Renal cortex interstitium (tissue), 11 donors: Measurements from ENCODE around the gene CDC42SE2. TPM values are rescaled to one million over a fixed set of nuclear protein-coding genes. Genes with fewer than 3 reads are reported as not detected.
"Not testable (repeated sequence)": the region's sequence is repeated elsewhere in the genome, so short reads cannot be mapped to it uniquely, and the experiment has no call there.

Experiments used
- DNase-seq, 11 donors: peaks; one replicate each; pipeline ENCODE4 v3.0.0-alpha.2; 2013; ENCODE audit warnings: low read depth in 9 of 11, low spot score in 4 of 11; ENCODE audit errors: extremely low read depth in 1 of 11
- polyA plus RNA-seq, 3 donors: library from polyadenylated mRNA; unstranded; fragments of 120-200 nt; gene quantifications; one replicate each; pipeline ENCODE4 v1.2.1, GENCODE V29; 2013; ENCODE audit not compliant: insufficient read length in 3 of 3

Gene CDC42SE2
- polyA plus RNA-seq, 3 donors: 44.7 to 53.9 (median 53.0) TPM

- DNase-seq: no peak
Measured at GRCh38 chr5:131239686-131240085, 24.2 kb upstream of the CDC42SE2 start.

GRCh38 chr5:131242728-131243255, 21.1 kb upstream of the CDC42SE2 start:
- DNase-seq: no peak

- DNase-seq: no peak
Measured at GRCh38 chr5:131245312-131245711, 18.5 kb upstream of the CDC42SE2 start.

GRCh38 chr5:131245948-131246347, 17.9 kb upstream of the CDC42SE2 start:
- DNase-seq: no peak

GRCh38 chr5:131246504-131246903, 17.3 kb upstream of the CDC42SE2 start:
- DNase-seq: no peak

- no peak for DNase-seq
Measured at GRCh38 chr5:131250751-131251475, 12.9 kb upstream of the CDC42SE2 start.

- DNase-seq: no peak
Measured at GRCh38 chr5:131252824-131253171, 11.1 kb upstream of the CDC42SE2 start.

- DNase-seq: not testable (repeated sequence)
Measured at GRCh38 chr5:131254025-131254424, 9.8 kb upstream of the CDC42SE2 start.

GRCh38 chr5:131254741-131255140, 9.1 kb upstream of the CDC42SE2 start:
- no peak for DNase-seq

- DNase-seq: no peak
Measured at GRCh38 chr5:131256507-131256823, 7.4 kb upstream of the CDC42SE2 start.

GRCh38 chr5:131258733-131259132, 5.1 kb upstream of the CDC42SE2 start:
- DNase-seq: no peak

- DNase-seq: no peak
Measured at GRCh38 chr5:131259326-131259725, 4.5 kb upstream of the CDC42SE2 start.

- DNase-seq: no peak
Measured at GRCh38 chr5:131260895-131261294, 3.0 kb upstream of the CDC42SE2 start.

GRCh38 chr5:131261483-131261882, 2.4 kb upstream of the CDC42SE2 start:
- no peak for DNase-seq

GRCh38 chr5:131262953-131263541, 806 bp upstream of the CDC42SE2 start:
- peak in 3 of 11 donors; percentile 15 to 41 (median 24) for DNase-seq

- DNase-seq: peak in 3 of 11 donors; percentile 13 to 31 (median 13)
Measured at GRCh38 chr5:131264451-131265099, 722 bp downstream of the CDC42SE2 start.

- DNase-seq: peak in 1 of 11 donors; percentile 11
Measured at GRCh38 chr5:131265311-131265803, 1.5 kb downstream of the CDC42SE2 start.

GRCh38 chr5:131266370-131267060, 2.7 kb downstream of the CDC42SE2 start:
- DNase-seq: no peak

GRCh38 chr5:131268758-131269370, 5.0 kb downstream of the CDC42SE2 start:
- DNase-seq: no peak
